Measurements from ENCODE around the gene HSD11B2.

HSD11B2 gene

GRCh38 chr16:67396159-67397035, 34.5 kb upstream of the HSD11B2 start:
- DNase-seq (ENCODE audit: low spot score): peak; percentile 85

- no peak for DNase-seq (ENCODE audit: low spot score)
Measured at GRCh38 chr16:67397036-67397801, 33.7 kb upstream of the HSD11B2 start.

- DNase-seq (ENCODE audit: low spot score): no peak
Measured at GRCh38 chr16:67397812-67398545, 32.9 kb upstream of the HSD11B2 start.

DNA sequence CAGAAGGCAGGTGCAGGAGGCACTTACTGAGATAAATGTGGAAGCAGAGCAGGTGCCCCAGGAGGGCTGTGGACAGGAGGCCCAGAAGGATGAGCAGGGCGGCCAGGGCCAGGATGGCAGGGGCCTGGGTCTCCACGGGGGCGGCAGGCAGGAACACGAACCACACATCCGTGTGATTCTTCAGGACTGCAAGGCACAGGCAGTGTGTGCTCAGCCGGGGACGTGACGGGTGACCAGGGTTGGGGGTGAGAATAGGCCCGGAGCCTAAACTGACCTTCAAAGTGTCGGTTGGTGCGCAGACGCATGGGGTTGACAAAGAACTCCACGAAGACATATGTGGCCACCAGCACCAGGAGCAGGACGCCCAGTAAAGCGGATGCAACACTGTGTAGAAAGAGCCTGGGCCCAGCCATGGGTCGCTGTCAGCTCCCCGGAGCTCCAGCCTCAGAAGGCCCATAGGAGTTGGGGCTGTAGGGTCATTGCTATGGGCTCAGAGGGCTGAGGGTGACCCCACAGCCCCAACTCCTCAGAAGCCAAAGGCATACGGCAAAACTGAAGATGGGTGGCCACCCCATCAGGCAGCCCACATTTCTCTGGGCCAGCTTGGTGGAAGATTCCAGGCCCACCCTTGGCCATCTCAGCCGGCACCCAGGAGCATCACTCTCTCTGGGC, 32.2 kb upstream of the HSD11B2 start:
- no peak for DNase-seq (ENCODE audit: low spot score)

DNA sequence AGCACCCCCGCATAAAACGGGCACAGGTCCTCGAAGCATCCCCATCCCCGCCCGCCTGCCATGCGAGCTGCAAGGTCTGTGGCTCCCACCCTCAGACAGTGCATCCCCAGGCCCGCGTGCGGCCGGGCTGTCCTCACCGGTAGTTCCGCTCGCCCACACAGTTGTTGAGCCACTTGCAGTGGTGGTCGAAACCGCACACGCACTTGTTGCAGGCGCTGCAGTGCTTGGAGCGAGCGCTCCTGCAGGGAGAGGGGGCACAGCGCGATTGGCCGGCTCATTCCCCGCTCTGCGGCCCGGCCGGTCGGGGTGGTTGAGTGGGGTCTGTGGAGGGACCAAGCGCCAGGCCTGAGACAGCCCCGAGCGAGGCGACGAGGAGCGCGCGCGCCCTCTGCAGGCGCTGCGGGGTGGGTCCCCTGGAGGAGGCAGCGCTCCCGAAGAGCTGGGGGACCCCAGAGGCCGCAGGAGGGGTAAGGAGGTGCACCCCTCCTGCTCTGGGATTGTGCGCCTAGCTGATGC, 31.6 kb upstream of the HSD11B2 start:
- peak; percentile 79 for DNase-seq (ENCODE audit: low spot score)

DNA sequence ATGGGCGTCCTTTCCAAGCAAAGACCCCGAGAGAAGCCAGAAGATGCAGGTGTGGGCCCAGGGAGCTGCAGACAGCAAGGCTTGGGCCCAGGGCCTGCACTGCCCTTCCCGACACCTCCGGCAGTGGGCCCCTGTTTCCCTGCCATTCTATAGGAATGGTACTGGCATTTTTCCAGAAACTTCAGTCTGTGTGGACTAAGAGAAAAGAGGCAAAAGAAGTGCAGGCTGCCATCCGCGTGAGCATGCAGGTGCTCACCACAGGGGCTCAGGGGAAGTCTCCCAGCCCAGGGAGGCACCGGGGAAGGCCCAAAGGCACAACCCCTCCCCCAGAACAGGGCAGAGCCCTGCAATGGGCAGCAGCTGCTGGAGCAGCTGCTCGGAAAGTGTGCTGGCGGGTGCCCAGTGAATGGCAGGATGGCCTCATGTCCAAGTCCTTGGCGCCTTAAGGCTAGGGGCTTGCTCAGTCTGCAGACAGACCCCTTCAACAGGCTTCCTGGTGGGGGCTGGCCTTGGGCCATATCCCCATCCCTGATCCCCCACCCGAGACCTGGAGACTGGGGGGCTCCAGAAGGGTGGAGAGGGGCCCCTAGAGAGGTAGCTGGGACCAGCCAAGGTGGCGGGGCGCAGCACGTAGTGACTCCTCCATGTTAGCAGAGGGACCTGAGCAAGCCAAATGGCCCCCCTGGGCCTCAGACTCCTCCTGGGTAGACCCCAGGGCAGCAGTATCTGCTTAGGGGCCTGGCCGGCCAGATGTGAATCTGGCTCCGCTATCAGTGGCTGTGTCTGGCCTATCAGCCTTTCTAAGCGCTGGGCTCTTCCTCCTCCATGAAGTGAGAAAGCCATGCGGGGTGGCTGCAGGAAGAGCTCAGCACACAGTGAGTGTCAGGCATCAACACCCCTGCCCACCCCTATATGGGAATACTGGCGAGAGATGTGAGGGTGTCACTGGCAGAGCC, 30.9 kb upstream of the HSD11B2 start:
- DNase-seq (ENCODE audit: low spot score): no peak

GRCh38 chr16:67400901-67401300, 30.0 kb upstream of the HSD11B2 start:
- no peak for DNase-seq (ENCODE audit: low spot score)

- no peak for DNase-seq (ENCODE audit: low spot score)
Measured at GRCh38 chr16:67403976-67404555, 26.9 kb upstream of the HSD11B2 start.

GRCh38 chr16:67404740-67405226, 26.1 kb upstream of the HSD11B2 start:
- DNase-seq (ENCODE audit: low spot score): no peak

DNA sequence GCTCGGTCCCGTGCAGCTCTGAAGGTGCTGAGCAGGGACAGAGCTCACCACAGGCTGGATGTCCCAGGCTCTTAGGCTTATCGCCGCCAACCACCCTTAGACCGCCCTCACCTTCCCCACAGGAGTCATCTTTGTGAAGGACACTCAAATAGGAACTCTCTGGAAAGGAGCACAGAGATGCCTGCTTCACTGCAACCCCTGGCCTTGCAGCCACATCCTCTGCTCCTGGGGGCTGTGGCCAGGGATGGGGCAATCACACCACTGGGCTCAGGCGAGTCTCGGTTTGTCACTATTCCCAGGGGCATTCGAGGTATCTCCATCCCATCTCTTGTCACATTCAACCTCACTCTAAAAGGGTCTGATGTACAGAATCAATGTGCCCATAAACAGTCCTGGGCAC, 25.6 kb upstream of the HSD11B2 start:
- DNase-seq (ENCODE audit: low spot score): no peak

DNA sequence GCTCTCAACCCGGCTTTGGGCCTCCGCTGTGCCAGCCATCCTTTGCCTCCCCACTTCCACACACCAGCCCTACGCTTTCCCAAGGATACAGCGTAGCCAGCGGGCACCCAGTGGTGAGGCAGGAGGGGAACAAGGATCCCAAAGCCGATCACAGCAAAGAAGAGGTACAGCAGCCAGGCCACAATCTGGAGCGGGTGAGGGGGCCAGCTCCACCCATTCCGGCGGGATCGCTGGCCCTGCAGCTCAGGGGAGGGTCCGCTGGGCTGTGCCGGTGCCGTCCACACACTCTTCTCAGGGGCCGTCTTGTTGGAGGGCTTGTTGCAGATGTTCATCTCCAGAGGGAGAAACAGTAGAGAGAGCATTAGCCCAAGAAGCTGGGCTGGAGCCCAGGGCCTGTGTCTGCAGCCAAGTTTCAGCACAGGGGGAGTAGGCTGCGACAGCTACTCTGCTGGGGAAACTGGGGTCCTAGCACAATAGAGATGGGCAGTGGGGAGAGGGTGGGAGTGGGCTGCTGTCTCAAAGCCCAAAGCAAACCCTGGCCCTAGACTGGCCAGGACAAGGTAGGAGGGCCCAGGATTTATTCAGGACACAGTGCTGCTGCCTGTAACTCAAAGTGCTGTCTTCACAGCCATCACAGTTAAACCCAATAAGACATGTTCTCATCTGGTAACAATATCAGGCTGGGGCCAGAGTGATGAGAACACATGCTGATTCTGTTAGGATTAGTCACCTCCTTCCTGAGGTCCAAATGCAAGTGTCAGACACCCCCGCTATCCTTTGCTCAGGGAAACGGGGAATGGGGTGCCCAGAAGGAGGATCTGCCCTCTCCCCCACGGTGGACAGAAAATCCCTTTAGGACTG, 24.6 kb upstream of the HSD11B2 start:
- DNase-seq (ENCODE audit: low spot score): peak; percentile 94

GRCh38 chr16:67407176-67407787, 23.6 kb upstream of the HSD11B2 start:
- DNase-seq (ENCODE audit: low spot score): peak; percentile 47

GRCh38 chr16:67407788-67408452, 23.0 kb upstream of the HSD11B2 start:
- DNase-seq (ENCODE audit: low spot score): no peak

GRCh38 chr16:67409631-67410030, 21.3 kb upstream of the HSD11B2 start:
- DNase-seq (ENCODE audit: low spot score): no peak

DNA sequence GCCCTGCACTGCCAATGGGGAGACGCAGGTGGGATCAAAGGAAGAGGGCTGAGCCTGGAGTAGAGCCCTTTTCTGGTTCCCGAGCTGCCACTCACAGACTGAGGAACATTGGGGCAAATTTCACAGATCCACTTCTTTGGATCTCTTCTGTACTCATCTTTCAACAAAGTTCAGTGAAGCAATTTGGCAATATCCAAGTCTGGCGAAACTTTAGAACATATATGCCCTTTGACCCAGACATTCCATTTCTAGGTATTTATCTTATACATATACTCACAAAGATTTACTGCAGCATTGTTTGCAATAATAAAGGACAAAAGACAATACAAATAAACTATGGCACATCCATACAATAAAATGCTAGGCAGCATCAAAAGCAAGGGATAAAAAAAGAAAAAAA, 19.6 kb upstream of the HSD11B2 start:
- DNase-seq (ENCODE audit: low spot score): no peak

DNA sequence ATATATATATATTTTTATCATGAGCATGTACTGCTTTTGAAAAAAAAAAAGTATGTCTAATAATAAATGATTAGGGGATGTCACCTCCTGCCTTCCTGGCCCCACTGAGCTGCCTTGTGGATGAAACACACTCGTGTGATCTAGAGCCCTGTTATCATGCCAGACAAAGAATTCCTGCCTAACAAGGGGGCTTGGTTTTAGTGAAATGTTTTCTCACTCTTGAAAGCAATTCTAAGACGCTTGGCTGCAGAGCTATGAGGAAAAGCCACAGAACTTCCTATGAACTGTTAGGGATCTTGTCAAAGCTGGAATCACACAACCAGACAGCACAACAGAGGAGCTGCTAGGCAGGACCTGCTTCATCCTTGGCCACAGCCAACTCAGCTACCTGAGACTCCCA, 18.6 kb upstream of the HSD11B2 start:
- DNase-seq (ENCODE audit: low spot score): no peak

DNA sequence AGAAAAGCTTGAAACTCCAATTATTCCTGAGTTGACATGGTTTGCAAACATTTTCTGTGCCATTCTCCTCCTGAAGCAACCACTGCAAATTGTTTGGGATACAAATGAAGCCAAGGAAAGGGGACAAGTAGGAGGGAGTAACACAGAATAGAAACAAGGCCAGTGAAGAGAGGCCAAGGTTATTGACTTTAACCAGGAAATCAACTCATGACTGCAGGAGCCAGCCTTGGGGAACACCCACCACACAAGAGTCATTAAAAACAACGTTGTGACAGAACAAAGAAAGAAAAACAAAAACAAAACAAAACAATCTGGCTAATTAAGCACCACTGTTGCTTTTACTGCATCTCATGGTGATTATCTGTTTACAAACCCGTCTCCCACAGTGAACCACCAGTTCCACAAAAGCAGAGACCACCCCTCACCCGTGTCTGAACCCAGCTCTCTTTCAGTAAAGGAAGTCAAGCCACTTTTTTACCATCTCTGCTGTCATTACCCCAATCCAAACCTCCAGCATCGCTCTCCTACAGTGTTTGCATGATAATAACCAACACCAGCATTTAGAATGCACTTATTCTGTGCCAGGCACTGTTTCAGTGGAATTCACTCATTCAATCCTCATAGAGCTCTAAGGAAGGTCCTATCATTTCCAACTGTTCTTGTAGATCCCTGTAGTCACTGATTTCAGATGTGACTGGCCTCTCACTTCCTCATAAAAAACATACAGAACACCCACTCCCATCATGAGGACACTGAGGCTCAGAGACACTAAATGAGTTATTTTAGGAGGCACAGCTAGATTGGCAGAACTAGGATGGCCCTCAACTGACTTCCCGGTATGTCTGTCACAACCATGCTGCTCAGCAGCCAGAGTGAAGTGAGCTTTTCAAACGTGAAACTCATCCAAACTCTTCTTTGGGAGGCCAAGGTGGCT, 16.7 kb upstream of the HSD11B2 start:
- no peak for DNase-seq (ENCODE audit: low spot score)

All from GM03348 (cell line).